Measurements from ENCODE around the gene EGFL6. TPM values are rescaled to one million over a fixed set of nuclear protein-coding genes. Genes with fewer than 3 reads are reported as not detected.

The EGFL6 gene, protein sequence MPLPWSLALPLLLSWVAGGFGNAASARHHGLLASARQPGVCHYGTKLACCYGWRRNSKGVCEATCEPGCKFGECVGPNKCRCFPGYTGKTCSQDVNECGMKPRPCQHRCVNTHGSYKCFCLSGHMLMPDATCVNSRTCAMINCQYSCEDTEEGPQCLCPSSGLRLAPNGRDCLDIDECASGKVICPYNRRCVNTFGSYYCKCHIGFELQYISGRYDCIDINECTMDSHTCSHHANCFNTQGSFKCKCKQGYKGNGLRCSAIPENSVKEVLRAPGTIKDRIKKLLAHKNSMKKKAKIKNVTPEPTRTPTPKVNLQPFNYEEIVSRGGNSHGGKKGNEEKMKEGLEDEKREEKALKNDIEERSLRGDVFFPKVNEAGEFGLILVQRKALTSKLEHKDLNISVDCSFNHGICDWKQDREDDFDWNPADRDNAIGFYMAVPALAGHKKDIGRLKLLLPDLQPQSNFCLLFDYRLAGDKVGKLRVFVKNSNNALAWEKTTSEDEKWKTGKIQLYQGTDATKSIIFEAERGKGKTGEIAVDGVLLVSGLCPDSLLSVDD
- total RNA-seq (10 to 100 TPM; 25.9 to 36.7 TPM), polyA plus RNA-seq (ENCODE audit: insufficient read length in 6 of 6) (10 to 100 TPM; 58.1 to 88.3 (median 67.5) TPM)
- long read RNA-seq, donor 1, transcript EGFL6-201 (12 exons, 2,398 nt), result major isoform, 10 of 111 reads
- long read RNA-seq, donor 1, transcript EGFL6-202 (12 exons, 2,385 nt), result minor isoform, 6 of 111 reads
- long read RNA-seq, donor 1, partial matches to known transcripts, result 95 of 111 reads
- long read RNA-seq, donor 1, other reads (novel, unspliced or antisense), result 0 of 111 reads
- long read RNA-seq, donor 2, transcript EGFL6-201 (12 exons, 2,398 nt), result major isoform, 8 of 103 reads
- long read RNA-seq, donor 2, transcript EGFL6-202 (12 exons, 2,385 nt), result minor isoform, 5 of 103 reads
- long read RNA-seq, donor 2, partial matches to known transcripts, result 90 of 103 reads
- long read RNA-seq, donor 2, other reads (novel, unspliced or antisense), result 0 of 103 reads
- long read RNA-seq, donor 3, transcript EGFL6-201 (12 exons, 2,398 nt), result major isoform, 10 of 21 reads
- long read RNA-seq, donor 3, partial matches to known transcripts, result 7 of 21 reads
- long read RNA-seq, donor 3, other reads (novel, unspliced or antisense), result 0 of 21 reads
- long read RNA-seq, donor 4, partial matches to known transcripts, result 52 of 56 reads
- long read RNA-seq, donor 4, other reads (novel, unspliced or antisense), result 2 of 56 reads
- long read RNA-seq, donor 5, transcript EGFL6-201 (12 exons, 2,398 nt), result major isoform, 15 of 76 reads
- long read RNA-seq, donor 5, transcript EGFL6-202 (12 exons, 2,385 nt), result minor isoform, 9 of 76 reads
- long read RNA-seq, donor 5, partial matches to known transcripts, result 52 of 76 reads
- long read RNA-seq, donor 5, other reads (novel, unspliced or antisense), result 0 of 76 reads
- long read RNA-seq, donor 6, transcript EGFL6-202 (12 exons, 2,385 nt), result major isoform, 5 of 36 reads
- long read RNA-seq, donor 6, partial matches to known transcripts, result 27 of 36 reads
- long read RNA-seq, donor 6, other reads (novel, unspliced or antisense), result 0 of 36 reads
- long read RNA-seq, donor 7, partial matches to known transcripts, result 22 of 30 reads
- long read RNA-seq, donor 7, other reads (novel, unspliced or antisense), result 0 of 30 reads
- long read RNA-seq, donor 8, transcript EGFL6-201 (12 exons, 2,398 nt), result minor isoform, 8 of 43 reads
- long read RNA-seq, donor 8, transcript EGFL6-202 (12 exons, 2,385 nt), result major isoform, 10 of 43 reads
- long read RNA-seq, donor 8, partial matches to known transcripts, result 25 of 43 reads
- long read RNA-seq, donor 8, other reads (novel, unspliced or antisense), result 0 of 43 reads
- long read RNA-seq, donor 9, result 0 reads
- long read RNA-seq, donor 10, partial matches to known transcripts, result 6 of 10 reads
- long read RNA-seq, donor 10, other reads (novel, unspliced or antisense), result 0 of 10 reads
- long read RNA-seq, donor 11, partial matches to known transcripts, result 13 of 16 reads
- long read RNA-seq, donor 11, other reads (novel, unspliced or antisense), result 0 of 16 reads
- long read RNA-seq, donor 12, transcript EGFL6-202 (12 exons, 2,385 nt), result minor isoform, 5 of 44 reads
- long read RNA-seq, donor 12, transcript EGFL6-201 (12 exons, 2,398 nt), result major isoform, 6 of 44 reads
- long read RNA-seq, donor 12, partial matches to known transcripts, result 33 of 44 reads
- long read RNA-seq, donor 12, other reads (novel, unspliced or antisense), result 0 of 44 reads

DNA sequence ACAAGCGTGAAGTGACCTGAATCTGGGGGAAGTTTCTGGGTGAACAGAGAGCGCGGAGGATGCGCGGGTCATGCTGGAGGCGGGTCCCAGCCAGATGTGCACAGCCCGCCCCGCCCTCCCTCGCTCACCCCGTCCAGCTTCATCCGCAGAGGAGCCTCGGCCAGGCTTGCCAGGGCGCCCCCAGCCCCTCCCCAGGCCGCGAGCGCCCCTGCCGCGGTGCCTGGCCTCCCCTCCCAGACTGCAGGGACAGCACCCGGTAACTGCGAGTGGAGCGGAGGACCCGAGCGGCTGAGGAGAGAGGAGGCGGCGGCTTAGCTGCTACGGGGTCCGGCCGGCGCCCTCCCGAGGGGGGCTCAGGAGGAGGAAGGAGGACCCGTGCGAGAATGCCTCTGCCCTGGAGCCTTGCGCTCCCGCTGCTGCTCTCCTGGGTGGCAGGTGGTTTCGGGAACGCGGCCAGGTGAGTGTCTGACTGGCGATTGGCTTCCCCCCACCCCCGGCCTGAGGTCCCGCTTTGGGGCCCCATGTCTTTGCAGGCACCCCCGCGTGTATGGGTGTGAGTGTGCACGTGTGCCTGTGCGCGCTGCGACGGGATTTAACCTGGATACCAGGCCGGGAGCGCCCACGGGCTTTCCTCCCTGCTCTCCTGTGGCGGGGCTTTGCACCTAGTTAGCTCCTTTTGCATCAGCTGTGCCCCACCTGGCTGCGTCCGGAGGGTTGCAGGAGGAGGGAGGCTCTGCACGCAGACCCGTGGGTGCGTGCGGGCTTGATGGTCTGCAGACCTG lies at the start of gene EGFL6:
Gene EGFL6, plus strand, starts transcription at position 123 of the 782 bp plus-strand sequence. Its CDS starts 261 bp downstream, at position 384.
- Histone ChIP-seq H3K9me3 (no peaks in the 10 kb centered on the region), H3K27ac (no peak within 1 kb of the TSS), H3K4me1 (no peaks in the 10 kb centered on the region), H3K27me3 (peaks cover 28 to 43% of the 10 kb centered on the region in 2 donors), H3K36me3 (no peaks in the 10 kb centered on the region), H3K4me3 (peak within 1 kb of the TSS; percentile 17 to 21)
- DNase-seq (peak in 1 of 4 donors; percentile 43), ATAC-seq (no peak)
- TF ChIP-seq, protein P1, sequence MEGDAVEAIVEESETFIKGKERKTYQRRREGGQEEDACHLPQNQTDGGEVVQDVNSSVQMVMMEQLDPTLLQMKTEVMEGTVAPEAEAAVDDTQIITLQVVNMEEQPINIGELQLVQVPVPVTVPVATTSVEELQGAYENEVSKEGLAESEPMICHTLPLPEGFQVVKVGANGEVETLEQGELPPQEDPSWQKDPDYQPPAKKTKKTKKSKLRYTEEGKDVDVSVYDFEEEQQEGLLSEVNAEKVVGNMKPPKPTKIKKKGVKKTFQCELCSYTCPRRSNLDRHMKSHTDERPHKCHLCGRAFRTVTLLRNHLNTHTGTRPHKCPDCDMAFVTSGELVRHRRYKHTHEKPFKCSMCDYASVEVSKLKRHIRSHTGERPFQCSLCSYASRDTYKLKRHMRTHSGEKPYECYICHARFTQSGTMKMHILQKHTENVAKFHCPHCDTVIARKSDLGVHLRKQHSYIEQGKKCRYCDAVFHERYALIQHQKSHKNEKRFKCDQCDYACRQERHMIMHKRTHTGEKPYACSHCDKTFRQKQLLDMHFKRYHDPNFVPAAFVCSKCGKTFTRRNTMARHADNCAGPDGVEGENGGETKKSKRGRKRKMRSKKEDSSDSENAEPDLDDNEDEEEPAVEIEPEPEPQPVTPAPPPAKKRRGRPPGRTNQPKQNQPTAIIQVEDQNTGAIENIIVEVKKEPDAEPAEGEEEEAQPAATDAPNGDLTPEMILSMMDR (IDR thresholded peaks at IDR 0.05), result no peak
- intact Hi-C loops (cut with DNase I), result no loop called here

DNA sequence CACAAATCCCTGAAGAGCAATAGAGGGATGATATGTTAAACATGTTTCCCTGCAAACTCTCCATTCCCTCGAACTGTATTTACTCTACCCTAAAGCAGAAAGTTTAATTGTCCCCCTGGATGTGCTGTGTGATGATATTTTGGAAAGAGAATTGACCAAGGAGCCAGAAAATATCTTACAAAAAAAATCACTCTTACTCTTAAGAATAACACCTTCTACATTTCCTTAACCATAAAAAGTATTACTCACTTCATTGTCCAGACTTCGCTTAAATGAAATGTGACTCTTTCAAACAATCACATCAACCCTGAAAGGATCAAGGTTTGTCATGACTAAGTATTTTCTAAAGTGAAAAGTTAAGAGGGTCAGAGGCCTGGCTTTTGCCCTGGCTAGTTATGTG lies 49.0 kb upstream of the EGFL6 start:
- DNase-seq, result no peak
- Histone ChIP-seq H3K4me1 (no peaks in the 10 kb centered on the region), H3K9me3 (no peaks in the 10 kb centered on the region), H3K27ac (no peak overlapping the region), H3K36me3 (no peaks in the 10 kb centered on the region), H3K27me3 (no peaks in the 10 kb centered on the region), H3K4me3 (no peak overlapping the region)
- TF ChIP-seq, protein P1 (IDR thresholded peaks at IDR 0.05), result no peak
- intact Hi-C loops (cut with DNase I), result no loop called here
- ATAC-seq, result no peak

DNA sequence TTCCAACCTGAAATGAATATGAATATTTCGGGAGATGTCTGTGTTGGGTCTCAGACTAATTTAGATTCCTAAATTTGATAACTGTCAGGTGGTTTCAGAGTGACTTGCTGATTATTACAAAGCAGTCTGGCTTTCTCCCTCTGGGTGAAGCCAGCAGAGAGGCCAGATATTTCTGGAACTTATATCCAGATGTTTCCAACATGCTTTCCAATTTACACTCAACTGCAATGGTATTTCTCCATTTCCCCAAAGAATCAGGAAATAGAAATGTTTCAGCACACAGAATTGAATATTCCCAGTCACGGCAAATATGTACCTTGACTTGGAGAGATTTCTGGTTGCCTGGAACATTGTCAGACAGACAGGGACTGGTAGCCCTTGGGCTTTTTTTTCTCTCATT lies 48.5 kb upstream of the EGFL6 start:
- H3K4me1 ChIP-seq, result no peaks in the 10 kb centered on the region
- DNase-seq, result no peak
- no peak for ATAC-seq
- TF ChIP-seq, protein P1 (IDR thresholded peaks at IDR 0.05), result no peak
- intact Hi-C loops (cut with DNase I), result no loop called here
- H3K27me3 ChIP-seq, result no peaks in the 10 kb centered on the region
- no peak overlapping the region for H3K4me3 ChIP-seq
- no peaks in the 10 kb centered on the region for H3K36me3 ChIP-seq
- no peaks in the 10 kb centered on the region for H3K9me3 ChIP-seq
- H3K27ac ChIP-seq, result no peak overlapping the region
